HepG2 (cell line): ENCODE results near the gene MYO5B. TPM values are rescaled to one million over a fixed set of nuclear protein-coding genes. Genes with fewer than 3 reads are reported as not detected.

Experiments
- ATAC-seq: fragments of 200-7000 bp; cut with Tn5 transposase; 3 replicates; pipeline ENCODE4 v1.9.1; 2020; ENCODE audit warnings: mild to moderate bottlenecking, moderate library complexity
- BruUV-seq: library from RNA; stranded (reverse); fragments of 400-500 nt; replicated peaks from 2 replicates; lab custom pipeline; 2021; lab: Mats Ljungman, UMichigan
- CTCF ChIA-PET: fragments of 300-600 bp; formaldehyde crosslinking; extraction: SDS; loops from one replicate; lab custom pipeline; 2021; ENCODE audit warnings: low total read pairs, inconsistent platforms, low intra/inter-chr PET ratio; lab: Yijun Ruan, JAX
- POLR2A ChIA-PET: fragments of 350-600 bp; sonication (Branson Sonifier 250); formaldehyde crosslinking; loops from one replicate; lab custom pipeline; 2020; ENCODE audit warnings: antibody characterized with exemption, inconsistent platforms; lab: Yijun Ruan, JAX
- DNase-seq: peaks from one replicate; pipeline ENCODE4 v3.0.0-alpha.2; 2015; ENCODE audit warnings: low spot score
- FAIRE-seq: peaks from 3 replicates; lab custom pipeline; 2011; peaks lifted over from hg19 to GRCh38; lab: Jason Lieb, UNC
- H2AFZ ChIP-seq: one replicate; pipeline ENCODE4 v1.6.1; 2011; ENCODE audit warnings: low read length, inconsistent platforms
- H3K27ac ChIP-seq: fragments of 300-600 bp; 3 replicates; pipeline ENCODE4 v1.8.0; 2011; ENCODE audit warnings: mixed run types, mild to moderate bottlenecking, mixed read lengths, low read length, inconsistent platforms; ENCODE audit not compliant: insufficient read depth; ENCODE audit errors: extremely low read length
- H3K27me3 ChIP-seq, 2 experiments: fragments of 200-600 bp in 1 of 2; 2 replicates in 1 of 2; 3 replicates in 1 of 2; pipeline versions ENCODE4 v1.6.0 to v1.8.0; 2011; ENCODE audit warnings: low read length in 2 of 2, mild to moderate bottlenecking in 2 of 2, moderate library complexity in 2 of 2, inconsistent platforms in 1 of 2; ENCODE audit not compliant: insufficient read depth in 2 of 2, control insufficient read depth in 1 of 2
- H3K36me3 ChIP-seq, 2 experiments: fragments of 200-600 bp in 1 of 2; replicated peaks in 1 of 2; 2 replicates in 1 of 2; 3 replicates in 1 of 2; pipeline versions ENCODE4 v1.5.1 to v1.8.0; 2011; ENCODE audit warnings: low read length in 2 of 2, inconsistent platforms in 1 of 2; ENCODE audit not compliant: insufficient read depth in 2 of 2, control insufficient read depth in 1 of 2
- H3K4me1 ChIP-seq: 2 replicates; pipeline ENCODE4 v1.5.1; 2012; ENCODE audit warnings: low read length, inconsistent platforms; ENCODE audit not compliant: insufficient read depth
- H3K4me2 ChIP-seq: 2 replicates; pipeline ENCODE4 v1.6.0; 2011; ENCODE audit warnings: low read depth, low read length, inconsistent platforms
- H3K4me3 ChIP-seq, 3 experiments: fragments of 200-600 bp in 1 of 3; sonication (generic), shearing (Covaris generic) in 1 of 3; replicated peaks in 1 of 3; 2 replicates each; pipeline ENCODE4 v1.5.1; 2011 to 2016; ENCODE audit warnings: low read length in 3 of 3, inconsistent platforms in 2 of 3, low read depth in 2 of 3, mild to moderate bottlenecking in 2 of 3, control low read depth in 1 of 3, mixed read lengths in 1 of 3; ENCODE audit not compliant: insufficient read depth in 1 of 3
- H3K79me2 ChIP-seq: one replicate; pipeline ENCODE4 v1.6.1; 2011; ENCODE audit warnings: low read length, inconsistent platforms; ENCODE audit not compliant: insufficient read depth
- H3K9ac ChIP-seq: 2 replicates; pipeline ENCODE4 v1.6.0; 2011; ENCODE audit warnings: mild to moderate bottlenecking, low read depth, low read length, inconsistent platforms; ENCODE audit not compliant: insufficient read depth
- H3K9me3 ChIP-seq: 2 replicates; pipeline ENCODE4 v1.5.1; 2012; ENCODE audit warnings: mild to moderate bottlenecking, low read length
- H4K20me1 ChIP-seq: 2 replicates; pipeline ENCODE4 v1.6.0; 2011; ENCODE audit warnings: inconsistent platforms, mild to moderate bottlenecking, low read length, moderate library complexity; ENCODE audit not compliant: insufficient read depth
- KMT2B ChIP-seq: IDR thresholded peaks from 2 replicates; pipeline ENCODE4 v1.6.1; 2016; ENCODE audit warnings: missing genetic modification reagents, missing compliant biosample characterization
- ZBTB38 ChIP-seq: sonication (generic); formaldehyde crosslinking; IDR thresholded peaks from 2 replicates; pipeline ENCODE4 v1.5.1; 2020; ENCODE audit warnings: mild to moderate bottlenecking, missing genetic modification reagents
- ZNF101 ChIP-seq: sonication (generic); formaldehyde crosslinking; IDR thresholded peaks from 2 replicates; pipeline ENCODE4 v1.4.0; 2020; ENCODE audit warnings: mild to moderate bottlenecking, low read depth, missing genetic modification reagents, borderline replicate concordance
- ZNF256 ChIP-seq: sonication (generic); formaldehyde crosslinking; conservative IDR thresholded peaks from 2 replicates; pipeline ENCODE4 v1.4.0; 2020; ENCODE audit warnings: missing genetic modification reagents
- ZNF598 ChIP-seq: sonication (generic); formaldehyde crosslinking; IDR thresholded peaks from 2 replicates; pipeline ENCODE4 v1.5.1; 2020; ENCODE audit warnings: mild to moderate bottlenecking, missing genetic modification reagents, borderline replicate concordance
- WGBS: methylation state at CpG from one replicate; pipeline ENCODE4 v1.1.6; 2017; ENCODE audit warnings: low lambda C conversion rate; 5-methylcytosine and 5-hydroxymethylcytosine counted together
- in situ Hi-C: cut with HindIII; loops from 2 replicates; pipeline ENCODE4 v1.10.0; 2017; ENCODE audit warnings: low pct_unique_long_range_greater_than_20kb; ENCODE audit not compliant: extremely low pct_ligation_motif_present
- intact Hi-C: fragments of 100-400 bp; cut with micrococcal nuclease; formaldehyde crosslinking; loops from one replicate; pipeline ENCODE4 v1.10.0; 2022; ENCODE audit not compliant: unreplicated experiment
- polyA plus RNA-seq, 8 experiments: library from polyadenylated mRNA; depleted of rRNA in 3 of 8; stranded (reverse) in 7 of 8; unstranded in 1 of 8; fragments of >200 nt; fragmentation: Illumina TruSeq in 4 of 8; extraction: Trizol in 4 of 8; gene quantifications; 2 replicates each; pipeline versions ENCODE4 v1.2.1 to v1.2.3, GENCODE V29; 2011 to 2016; ENCODE audit warnings: low read depth in 4 of 8, missing spikeins in 1 of 8, mixed read lengths in 1 of 8; ENCODE audit not compliant: insufficient read depth in 1 of 8
- total RNA-seq, 5 experiments: library from RNA; depleted of rRNA; stranded (reverse); fragments of >200 nt; fragmentation: Illumina TruSeq; extraction: Trizol; gene quantifications; 2 replicates each; pipeline ENCODE4 v1.2.3, GENCODE V29; 2016; ENCODE audit warnings: low read depth in 1 of 5
- TF ChIP-seq, protein P1 (sequence below): sonication (generic); formaldehyde crosslinking; conservative IDR thresholded peaks from 2 replicates; pipeline ENCODE4 v1.4.0; 2020; ENCODE audit warnings: mild to moderate bottlenecking, missing genetic modification reagents, moderate library complexity
- TF ChIP-seq, protein P2 (sequence below): sonication (generic); formaldehyde crosslinking; IDR thresholded peaks from 2 replicates; pipeline ENCODE4 v1.4.0; 2020; ENCODE audit warnings: mild to moderate bottlenecking, missing genetic modification reagents
- TF ChIP-seq, protein P3 (sequence below): sonication (generic); formaldehyde crosslinking; IDR thresholded peaks from 2 replicates; pipeline ENCODE4 v1.4.0; 2020; ENCODE audit warnings: missing genetic modification reagents
- TF ChIP-seq, protein P4 (sequence below), 2 experiments: fragments of 450-650 bp in 1 of 2; sonication (generic) in 1 of 2; formaldehyde crosslinking; IDR thresholded peaks; 2 replicates each; pipeline versions ENCODE4 v1.5.0 to v1.8.0; 2020 to 2022; ENCODE audit warnings: mild to moderate bottlenecking in 1 of 2, missing genetic modification reagents in 1 of 2

The MYO5B gene
- total and polyA plus RNA-seq, 2 of the 13 experiments (the other 11 are each of a cell fraction or from before 2014, with no cell fraction given), result 13.1 to 24.0 TPM

DNA sequence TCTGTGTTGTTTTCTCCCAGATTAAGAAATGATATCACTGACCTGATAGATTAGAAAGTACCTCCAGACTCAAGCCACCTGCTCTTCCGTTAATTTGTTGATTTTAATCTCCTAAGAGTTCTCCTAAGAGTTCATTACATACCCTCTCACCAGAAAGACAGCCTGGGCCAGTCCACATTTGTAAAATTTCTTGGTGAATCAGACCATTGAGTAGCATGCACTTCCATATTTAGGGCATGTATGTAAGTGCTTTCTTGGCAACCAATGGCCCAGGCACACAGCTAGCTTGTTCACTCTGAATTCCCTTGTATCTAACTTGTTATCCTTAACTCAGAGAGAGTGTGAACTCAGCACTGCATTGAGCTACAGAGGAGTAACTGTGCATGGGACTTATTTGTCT, 223.5 kb downstream of the MYO5B start:
- Histone ChIP-seq H3K9ac (no peak overlapping the region), H2AFZ (no peak overlapping the region), H3K27ac (no peak overlapping the region), H4K20me1 (no peaks in the 10 kb centered on the region), H3K9me3 (no peaks in the 10 kb centered on the region), H3K4me2 (no peak overlapping the region), H3K36me3 (peaks cover 3 to 18% of the 10 kb centered on the region in 2 experiments; a peak in 4 of 5 replicates), H3K27me3 (no peaks in the 10 kb centered on the region), H3K4me1 (peaks cover 38% of the 10 kb centered on the region), H3K4me3 (no peak overlapping the region), H3K79me2 (no peaks in the 10 kb centered on the region)
- intact Hi-C loops, result loop anchor here (5.0 kb wide), 1 partner anchor 451 kb away; no protein-coding TSS in a partner anchor
- in situ Hi-C loops, result no loop called here
- ATAC-seq, result no peak
- BruUV-seq, result no TSS peak
- POLR2A ChIA-PET, result no interaction called here
- CTCF ChIA-PET, result no interaction called here
- whole genome bisulfite sequencing, result 87% methylated on average over 1 of the region's 1 CpG
- no peak for DNase-seq
- FAIRE-seq, result no peak
- TF ChIP-seq, protein P1, sequence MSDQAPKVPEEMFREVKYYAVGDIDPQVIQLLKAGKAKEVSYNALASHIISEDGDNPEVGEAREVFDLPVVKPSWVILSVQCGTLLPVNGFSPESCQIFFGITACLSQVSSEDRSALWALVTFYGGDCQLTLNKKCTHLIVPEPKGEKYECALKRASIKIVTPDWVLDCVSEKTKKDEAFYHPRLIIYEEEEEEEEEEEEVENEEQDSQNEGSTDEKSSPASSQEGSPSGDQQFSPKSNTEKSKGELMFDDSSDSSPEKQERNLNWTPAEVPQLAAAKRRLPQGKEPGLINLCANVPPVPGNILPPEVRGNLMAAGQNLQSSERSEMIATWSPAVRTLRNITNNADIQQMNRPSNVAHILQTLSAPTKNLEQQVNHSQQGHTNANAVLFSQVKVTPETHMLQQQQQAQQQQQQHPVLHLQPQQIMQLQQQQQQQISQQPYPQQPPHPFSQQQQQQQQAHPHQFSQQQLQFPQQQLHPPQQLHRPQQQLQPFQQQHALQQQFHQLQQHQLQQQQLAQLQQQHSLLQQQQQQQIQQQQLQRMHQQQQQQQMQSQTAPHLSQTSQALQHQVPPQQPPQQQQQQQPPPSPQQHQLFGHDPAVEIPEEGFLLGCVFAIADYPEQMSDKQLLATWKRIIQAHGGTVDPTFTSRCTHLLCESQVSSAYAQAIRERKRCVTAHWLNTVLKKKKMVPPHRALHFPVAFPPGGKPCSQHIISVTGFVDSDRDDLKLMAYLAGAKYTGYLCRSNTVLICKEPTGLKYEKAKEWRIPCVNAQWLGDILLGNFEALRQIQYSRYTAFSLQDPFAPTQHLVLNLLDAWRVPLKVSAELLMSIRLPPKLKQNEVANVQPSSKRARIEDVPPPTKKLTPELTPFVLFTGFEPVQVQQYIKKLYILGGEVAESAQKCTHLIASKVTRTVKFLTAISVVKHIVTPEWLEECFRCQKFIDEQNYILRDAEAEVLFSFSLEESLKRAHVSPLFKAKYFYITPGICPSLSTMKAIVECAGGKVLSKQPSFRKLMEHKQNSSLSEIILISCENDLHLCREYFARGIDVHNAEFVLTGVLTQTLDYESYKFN, result no peak
- TF ChIP-seq ZNF101 (CRISPR knock-in tag) (no peak), ZBTB38 (CRISPR knock-in tag) (no peak), ZNF256 (CRISPR knock-in tag) (no peak), ZNF598 (CRISPR knock-in tag) (no peak), KMT2B (no peak)
- TF ChIP-seq, protein P2, sequence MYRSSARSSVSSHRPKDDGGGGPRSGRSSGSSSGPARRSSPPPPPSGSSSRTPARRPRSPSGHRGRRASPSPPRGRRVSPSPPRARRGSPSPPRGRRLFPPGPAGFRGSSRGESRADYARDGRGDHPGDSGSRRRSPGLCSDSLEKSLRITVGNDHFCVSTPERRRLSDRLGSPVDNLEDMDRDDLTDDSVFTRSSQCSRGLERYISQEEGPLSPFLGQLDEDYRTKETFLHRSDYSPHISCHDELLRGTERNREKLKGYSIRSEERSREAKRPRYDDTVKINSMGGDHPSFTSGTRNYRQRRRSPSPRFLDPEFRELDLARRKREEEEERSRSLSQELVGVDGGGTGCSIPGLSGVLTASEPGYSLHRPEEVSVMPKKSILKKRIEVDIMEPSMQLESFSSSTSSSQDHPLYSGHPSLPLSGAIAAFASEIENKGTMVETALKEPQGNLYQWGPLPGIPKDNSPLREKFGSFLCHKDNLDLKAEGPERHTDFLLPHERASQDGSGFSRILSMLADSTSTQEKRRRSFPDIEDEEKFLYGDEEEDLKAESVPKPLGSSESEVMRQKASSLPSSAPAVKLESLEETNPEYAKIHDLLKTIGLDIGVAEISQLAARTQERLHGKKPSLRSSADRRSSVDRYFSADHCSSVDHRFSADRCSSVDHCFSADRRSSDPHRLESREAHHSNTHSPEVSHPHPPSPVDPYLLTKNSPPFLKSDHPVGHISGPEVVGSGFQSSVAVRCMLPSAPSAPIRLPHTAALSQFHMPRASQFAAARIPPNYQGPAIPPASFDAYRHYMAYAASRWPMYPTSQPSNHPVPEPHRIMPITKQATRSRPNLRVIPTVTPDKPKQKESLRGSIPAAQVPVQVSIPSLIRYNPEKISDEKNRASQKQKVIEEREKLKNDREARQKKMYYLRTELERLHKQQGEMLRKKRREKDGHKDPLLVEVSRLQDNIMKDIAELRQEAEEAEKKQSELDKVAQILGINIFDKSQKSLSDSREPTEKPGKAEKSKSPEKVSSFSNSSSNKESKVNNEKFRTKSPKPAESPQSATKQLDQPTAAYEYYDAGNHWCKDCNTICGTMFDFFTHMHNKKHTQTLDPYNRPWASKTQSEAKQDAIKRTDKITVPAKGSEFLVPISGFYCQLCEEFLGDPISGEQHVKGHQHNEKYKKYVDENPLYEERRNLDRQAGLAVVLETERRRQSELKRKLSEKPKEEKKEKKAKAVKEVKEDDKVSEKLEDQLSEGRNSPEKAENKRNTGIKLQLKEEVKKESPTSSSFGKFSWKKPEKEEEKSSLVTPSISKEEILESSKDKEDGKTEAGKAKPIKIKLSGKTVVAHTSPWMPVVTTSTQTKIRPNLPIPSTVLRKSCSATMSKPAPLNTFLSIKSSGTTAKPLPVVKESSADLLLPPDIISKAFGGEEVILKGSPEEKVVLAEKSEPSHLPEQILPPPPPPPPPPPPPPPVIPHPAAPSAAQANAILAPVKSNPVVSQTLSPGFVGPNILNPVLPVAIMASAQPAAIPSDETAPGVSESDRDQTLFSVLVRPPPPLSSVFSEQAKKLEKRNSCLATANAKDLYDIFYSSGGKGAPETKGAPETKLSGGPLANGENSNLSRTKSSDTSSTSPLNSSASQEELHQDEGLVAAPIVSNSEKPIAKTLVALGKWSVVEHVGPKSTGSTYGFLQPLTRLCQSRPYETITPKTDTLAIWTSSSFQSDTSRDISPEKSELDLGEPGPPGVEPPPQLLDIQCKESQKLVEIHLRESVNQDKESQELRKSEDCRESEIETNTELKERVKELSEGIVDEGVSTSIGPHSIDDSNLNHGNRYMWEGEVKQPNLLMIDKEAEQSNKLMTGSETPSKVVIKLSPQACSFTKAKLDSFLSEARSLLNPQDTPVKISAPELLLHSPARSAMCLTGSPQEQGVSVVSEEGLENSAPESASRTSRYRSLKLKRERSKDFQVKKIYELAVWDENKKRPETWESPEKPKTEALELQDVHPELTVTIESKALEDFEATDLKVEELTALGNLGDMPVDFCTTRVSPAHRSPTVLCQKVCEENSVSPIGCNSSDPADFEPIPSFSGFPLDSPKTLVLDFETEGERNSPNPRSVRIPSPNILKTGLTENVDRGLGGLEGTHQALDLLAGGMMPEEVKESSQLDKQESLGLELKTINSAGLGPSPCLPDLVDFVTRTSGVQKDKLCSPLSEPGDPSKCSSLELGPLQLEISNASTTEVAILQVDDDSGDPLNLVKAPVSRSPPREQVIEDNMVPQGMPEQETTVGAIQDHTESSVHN (CRISPR knock-in tag), result no peak
- TF ChIP-seq, protein P3, sequence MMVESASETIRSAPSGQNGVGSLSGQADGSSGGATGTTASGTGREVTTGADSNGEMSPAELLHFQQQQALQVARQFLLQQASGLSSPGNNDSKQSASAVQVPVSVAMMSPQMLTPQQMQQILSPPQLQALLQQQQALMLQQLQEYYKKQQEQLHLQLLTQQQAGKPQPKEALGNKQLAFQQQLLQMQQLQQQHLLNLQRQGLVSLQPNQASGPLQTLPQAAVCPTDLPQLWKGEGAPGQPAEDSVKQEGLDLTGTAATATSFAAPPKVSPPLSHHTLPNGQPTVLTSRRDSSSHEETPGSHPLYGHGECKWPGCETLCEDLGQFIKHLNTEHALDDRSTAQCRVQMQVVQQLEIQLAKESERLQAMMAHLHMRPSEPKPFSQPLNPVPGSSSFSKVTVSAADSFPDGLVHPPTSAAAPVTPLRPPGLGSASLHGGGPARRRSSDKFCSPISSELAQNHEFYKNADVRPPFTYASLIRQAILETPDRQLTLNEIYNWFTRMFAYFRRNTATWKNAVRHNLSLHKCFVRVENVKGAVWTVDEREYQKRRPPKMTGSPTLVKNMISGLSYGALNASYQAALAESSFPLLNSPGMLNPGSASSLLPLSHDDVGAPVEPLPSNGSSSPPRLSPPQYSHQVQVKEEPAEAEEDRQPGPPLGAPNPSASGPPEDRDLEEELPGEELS (CRISPR knock-in tag), result no peak
- TF ChIP-seq, protein P4, sequence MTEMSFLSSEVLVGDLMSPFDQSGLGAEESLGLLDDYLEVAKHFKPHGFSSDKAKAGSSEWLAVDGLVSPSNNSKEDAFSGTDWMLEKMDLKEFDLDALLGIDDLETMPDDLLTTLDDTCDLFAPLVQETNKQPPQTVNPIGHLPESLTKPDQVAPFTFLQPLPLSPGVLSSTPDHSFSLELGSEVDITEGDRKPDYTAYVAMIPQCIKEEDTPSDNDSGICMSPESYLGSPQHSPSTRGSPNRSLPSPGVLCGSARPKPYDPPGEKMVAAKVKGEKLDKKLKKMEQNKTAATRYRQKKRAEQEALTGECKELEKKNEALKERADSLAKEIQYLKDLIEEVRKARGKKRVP (CRISPR knock-in tag; IDR thresholded peaks at IDR 0.05), result no peak
